Mammary epithelial cell (primary cell): ENCODE results near the gene SLC16A3.

Experiments
- CTCF ChIP-seq, 2 donors: IDR thresholded peaks in 1 of 2; conservative IDR thresholded peaks in 1 of 2; 2 replicates each; pipeline ENCODE4 v1.5.1; 2011 to 2012; ENCODE audit warnings: inconsistent platforms in 2 of 2, low read length in 2 of 2, mild to moderate bottlenecking in 2 of 2, control low read depth in 1 of 2, low read depth in 1 of 2; ENCODE audit not compliant: insufficient read depth in 1 of 2; ENCODE audit errors: extremely low read depth in 1 of 2
- EZH2 ChIP-seq: IDR thresholded peaks from 2 replicates; pipeline ENCODE4 v1.6.1; 2012; ENCODE audit warnings: low read length, inconsistent platforms, borderline replicate concordance

GRCh38 chr17:82236142-82236971, 7.5 kb downstream of the SLC16A3 start:
- TF ChIP-seq CTCF (conservative IDR thresholded peaks at IDR 0.05 in 1 of 2, IDR thresholded peaks at IDR 0.05 in 1 of 2; ENCODE audit: extremely low read depth in 1 of 2, insufficient read depth in 1 of 2, low read depth in 1 of 2, low read length in 2 of 2) = peak; percentile 67 to 84
- no peak for TF ChIP-seq EZH2
